ENCODE data around the gene ARHGEF28.

GRCh38 chr5:73946919-73947602 is 321.1 kb downstream of the ARHGEF28 start:
- TF ChIP-seq FOS (IDR thresholded peaks at IDR 0.05; ENCODE audit: low read depth, low read length): no peak
- TF ChIP-seq POLR2A (IDR thresholded peaks at IDR 0.05; ENCODE audit: low read depth, low read length): no peak
- TF ChIP-seq, protein P1, sequence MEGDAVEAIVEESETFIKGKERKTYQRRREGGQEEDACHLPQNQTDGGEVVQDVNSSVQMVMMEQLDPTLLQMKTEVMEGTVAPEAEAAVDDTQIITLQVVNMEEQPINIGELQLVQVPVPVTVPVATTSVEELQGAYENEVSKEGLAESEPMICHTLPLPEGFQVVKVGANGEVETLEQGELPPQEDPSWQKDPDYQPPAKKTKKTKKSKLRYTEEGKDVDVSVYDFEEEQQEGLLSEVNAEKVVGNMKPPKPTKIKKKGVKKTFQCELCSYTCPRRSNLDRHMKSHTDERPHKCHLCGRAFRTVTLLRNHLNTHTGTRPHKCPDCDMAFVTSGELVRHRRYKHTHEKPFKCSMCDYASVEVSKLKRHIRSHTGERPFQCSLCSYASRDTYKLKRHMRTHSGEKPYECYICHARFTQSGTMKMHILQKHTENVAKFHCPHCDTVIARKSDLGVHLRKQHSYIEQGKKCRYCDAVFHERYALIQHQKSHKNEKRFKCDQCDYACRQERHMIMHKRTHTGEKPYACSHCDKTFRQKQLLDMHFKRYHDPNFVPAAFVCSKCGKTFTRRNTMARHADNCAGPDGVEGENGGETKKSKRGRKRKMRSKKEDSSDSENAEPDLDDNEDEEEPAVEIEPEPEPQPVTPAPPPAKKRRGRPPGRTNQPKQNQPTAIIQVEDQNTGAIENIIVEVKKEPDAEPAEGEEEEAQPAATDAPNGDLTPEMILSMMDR (conservative IDR thresholded peaks at IDR 0.05; ENCODE audit: low read depth, low read length): no peak
- no peak for TF ChIP-seq MXI1 (IDR thresholded peaks at IDR 0.05; ENCODE audit: borderline replicate concordance, low read depth, low read length)
- no peak for TF ChIP-seq BHLHE40 (IDR thresholded peaks at IDR 0.05; ENCODE audit: low read depth, low read length)
- no peak for TF ChIP-seq SMC3 (IDR thresholded peaks at IDR 0.05; ENCODE audit: low read depth, low read length)
- TF ChIP-seq, protein P2, sequence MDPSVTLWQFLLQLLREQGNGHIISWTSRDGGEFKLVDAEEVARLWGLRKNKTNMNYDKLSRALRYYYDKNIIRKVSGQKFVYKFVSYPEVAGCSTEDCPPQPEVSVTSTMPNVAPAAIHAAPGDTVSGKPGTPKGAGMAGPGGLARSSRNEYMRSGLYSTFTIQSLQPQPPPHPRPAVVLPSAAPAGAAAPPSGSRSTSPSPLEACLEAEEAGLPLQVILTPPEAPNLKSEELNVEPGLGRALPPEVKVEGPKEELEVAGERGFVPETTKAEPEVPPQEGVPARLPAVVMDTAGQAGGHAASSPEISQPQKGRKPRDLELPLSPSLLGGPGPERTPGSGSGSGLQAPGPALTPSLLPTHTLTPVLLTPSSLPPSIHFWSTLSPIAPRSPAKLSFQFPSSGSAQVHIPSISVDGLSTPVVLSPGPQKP (IDR thresholded peaks at IDR 0.05; ENCODE audit: borderline replicate concordance, low read depth, low read length): no peak
- no peak for TF ChIP-seq RAD21 (IDR thresholded peaks at IDR 0.05; ENCODE audit: low read length)
- no peak for TF ChIP-seq RFX5 (IDR thresholded peaks at IDR 0.05; ENCODE audit: low read depth, low read length)
- TF ChIP-seq, protein P3, sequence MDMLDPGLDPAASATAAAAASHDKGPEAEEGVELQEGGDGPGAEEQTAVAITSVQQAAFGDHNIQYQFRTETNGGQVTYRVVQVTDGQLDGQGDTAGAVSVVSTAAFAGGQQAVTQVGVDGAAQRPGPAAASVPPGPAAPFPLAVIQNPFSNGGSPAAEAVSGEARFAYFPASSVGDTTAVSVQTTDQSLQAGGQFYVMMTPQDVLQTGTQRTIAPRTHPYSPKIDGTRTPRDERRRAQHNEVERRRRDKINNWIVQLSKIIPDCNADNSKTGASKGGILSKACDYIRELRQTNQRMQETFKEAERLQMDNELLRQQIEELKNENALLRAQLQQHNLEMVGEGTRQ (IDR thresholded peaks at IDR 0.05; ENCODE audit: low read depth, low read length): no peak
- no peak for TF ChIP-seq RCOR1 (IDR thresholded peaks at IDR 0.05; ENCODE audit: insufficient replicate concordance, low read length)
- TF ChIP-seq CEBPB (IDR thresholded peaks at IDR 0.05; ENCODE audit: low read depth, low read length): no peak
- TF ChIP-seq MAFK (IDR thresholded peaks at IDR 0.05; ENCODE audit: low read depth, low read length): no peak
